H1 (cell line): ENCODE measurements around the gene DACT3. TPM values are rescaled to one million over a fixed set of nuclear protein-coding genes. Genes with fewer than 3 reads are reported as not detected.

Source experiments
- CTCF ChIA-PET: fragments of 300-600 bp; sonication (Branson Sonifier 250); formaldehyde crosslinking; loops from one replicate; lab custom pipeline; 2021; ENCODE audit not compliant: partially characterized antibody; lab: Charles Lee
- POLR2A ChIA-PET: fragments of 300-600 bp; sonication (Branson Sonifier 250); formaldehyde crosslinking; loops from one replicate; lab custom pipeline; 2021; ENCODE audit warnings: inconsistent platforms; ENCODE audit not compliant: partially characterized antibody; lab: Charles Lee
- DNase-seq, 2 experiments: peaks; one replicate each; pipeline versions ENCODE4 v3.0.0 to v3.0.0-alpha.2; 2010 to 2022; ENCODE audit warnings: low spot score in 2 of 2, low read depth in 1 of 2, mixed read lengths in 1 of 2
- FAIRE-seq: peaks from 2 replicates; lab custom pipeline; 2011; peaks lifted over from hg19 to GRCh38; lab: Jason Lieb, UNC
- H2AFZ ChIP-seq: 2 replicates; pipeline ENCODE4 v1.8.1; 2012; ENCODE audit warnings: low read length, inconsistent platforms
- H2AK5ac ChIP-seq: 2 replicates; pipeline ENCODE4 v1.6.1; 2013; ENCODE audit warnings: low read depth, low read length
- H2BK120ac ChIP-seq: replicated peaks from 2 replicates; pipeline ENCODE3; 2013; ENCODE audit warnings: low read depth, low read length, inconsistent platforms
- H2BK12ac ChIP-seq: 2 replicates; pipeline ENCODE4 v1.6.1; 2013; ENCODE audit warnings: low read depth, low read length
- H2BK15ac ChIP-seq: 2 replicates; pipeline ENCODE4 v1.6.1; 2013; ENCODE audit warnings: low read length
- H2BK20ac ChIP-seq: 2 replicates; pipeline ENCODE4 v1.6.1; 2013; ENCODE audit warnings: low read length
- H2BK5ac ChIP-seq: 2 replicates; pipeline ENCODE4 v1.6.1; 2013; ENCODE audit warnings: low read depth, low read length
- H3K14ac ChIP-seq: 2 replicates; pipeline ENCODE4 v1.6.1; 2013; ENCODE audit warnings: inconsistent platforms; ENCODE audit not compliant: insufficient read length
- H3K18ac ChIP-seq: 2 replicates; pipeline ENCODE4 v1.6.1; 2013; ENCODE audit warnings: low read length; ENCODE audit errors: extremely low read depth
- H3K23ac ChIP-seq: 2 replicates; pipeline ENCODE4 v1.6.1; 2013; ENCODE audit warnings: inconsistent platforms; ENCODE audit not compliant: insufficient read length
- H3K23me2 ChIP-seq: 2 replicates; pipeline ENCODE4 v1.6.1; 2013; ENCODE audit warnings: low read depth, low read length
- H3K27ac ChIP-seq: 2 replicates; pipeline ENCODE4 v1.6.1; 2011; ENCODE audit warnings: low read depth, low read length, inconsistent platforms
- H3K27me3 ChIP-seq, 4 experiments: replicated peaks in 1 of 4; 1 replicate in 1 of 4; 2 replicates in 3 of 4; pipeline versions ENCODE4 v1.6.1 to v1.8.1; 2011 to 2013; ENCODE audit warnings: low read length in 3 of 4, mild to moderate bottlenecking in 3 of 4, inconsistent platforms in 2 of 4, mixed read lengths in 2 of 4, moderate library complexity in 1 of 4; ENCODE audit not compliant: control insufficient read depth in 3 of 4, insufficient read depth in 3 of 4; ENCODE audit errors: extremely low read depth in 1 of 4
- H3K36me3 ChIP-seq, 4 experiments: 2 replicates each; pipeline versions ENCODE4 v1.6.1 to v1.8.1; 2011 to 2013; ENCODE audit warnings: mild to moderate bottlenecking in 4 of 4, low read length in 3 of 4, moderate library complexity in 2 of 4, control low read depth in 1 of 4, inconsistent platforms in 1 of 4; ENCODE audit not compliant: insufficient read depth in 4 of 4, control insufficient read depth in 2 of 4
- H3K4ac ChIP-seq: replicated peaks from 2 replicates; pipeline ENCODE3; 2013; ENCODE audit warnings: low read length, low read depth, mixed read lengths, inconsistent platforms; ENCODE audit not compliant: insufficient read length
- H3K4me1 ChIP-seq, 4 experiments: replicated peaks in 1 of 4; 1 replicate in 1 of 4; 2 replicates in 3 of 4; pipeline versions ENCODE4 v1.6.1 to v1.8.1; 2011 to 2013; ENCODE audit warnings: low read length in 3 of 4, inconsistent platforms in 2 of 4, mixed read lengths in 1 of 4; ENCODE audit not compliant: insufficient read depth in 4 of 4, control insufficient read depth in 3 of 4
- H3K4me2 ChIP-seq, 2 experiments: 2 replicates each; pipeline versions ENCODE4 v1.6.1 to v1.8.1; 2011 to 2013; ENCODE audit warnings: low read depth in 2 of 2, low read length in 2 of 2, control low read depth in 1 of 2, inconsistent platforms in 1 of 2, mild to moderate bottlenecking in 1 of 2; ENCODE audit not compliant: insufficient read depth in 1 of 2
- H3K4me3 ChIP-seq, 4 experiments: fragments of 200-600, 300-600 bp in 1 of 4; sonication (generic), shearing (Covaris generic), sonication (Bioruptor Twin) in 1 of 4; 2 replicates each; pipeline versions ENCODE4 v1.5.1 to v1.8.1; 2011 to 2016; ENCODE audit warnings: low read length in 4 of 4, low read depth in 3 of 4, control low read depth in 2 of 4, inconsistent platforms in 2 of 4, mild to moderate bottlenecking in 2 of 4, mixed read lengths in 1 of 4, moderate library complexity in 1 of 4; ENCODE audit not compliant: insufficient read depth in 2 of 4; ENCODE audit errors: extremely low read depth in 1 of 4
- H3K56ac ChIP-seq: replicated peaks from 2 replicates; pipeline ENCODE3; 2013; ENCODE audit warnings: low read depth, mild to moderate bottlenecking, mixed read lengths, low read length, inconsistent platforms; ENCODE audit not compliant: insufficient read length
- H3K79me1 ChIP-seq: 2 replicates; pipeline ENCODE4 v1.6.1; 2013; ENCODE audit warnings: low read depth, low read length, control low read depth
- H3K79me2 ChIP-seq, 2 experiments: 2 replicates each; pipeline versions ENCODE4 v1.6.1 to v1.8.1; 2012 to 2013; ENCODE audit warnings: low read length in 2 of 2, mild to moderate bottlenecking in 2 of 2, inconsistent platforms in 1 of 2; ENCODE audit not compliant: insufficient read depth in 2 of 2, control insufficient read depth in 1 of 2
- H3K9ac ChIP-seq, 4 experiments: replicated peaks in 1 of 4; 1 replicate in 1 of 4; 2 replicates in 3 of 4; pipeline versions ENCODE4 v1.6.1 to v1.8.1; 2011 to 2013; ENCODE audit warnings: low read depth in 3 of 4, low read length in 3 of 4, control low read depth in 2 of 4, mild to moderate bottlenecking in 2 of 4, moderate library complexity in 2 of 4, inconsistent platforms in 1 of 4; ENCODE audit errors: extremely low read depth in 1 of 4
- H3K9me3 ChIP-seq, 2 experiments: 2 replicates each; pipeline versions ENCODE4 v1.6.1 to v1.8.1; 2012 to 2013; ENCODE audit warnings: mild to moderate bottlenecking in 2 of 2, moderate library complexity in 2 of 2, control low read depth in 1 of 2, inconsistent platforms in 1 of 2, low read depth in 1 of 2, low read length in 1 of 2, mixed read lengths in 1 of 2; ENCODE audit not compliant: insufficient read depth in 2 of 2
- H4K20me1 ChIP-seq, 2 experiments: replicated peaks in 1 of 2; 2 replicates each; pipeline versions ENCODE3 to v1.8.1; 2011 to 2013; ENCODE audit warnings: inconsistent platforms in 2 of 2, low read length in 2 of 2, mild to moderate bottlenecking in 1 of 2; ENCODE audit not compliant: insufficient read depth in 2 of 2, control insufficient read depth in 1 of 2
- H4K5ac ChIP-seq: 2 replicates; pipeline ENCODE4 v1.6.1; 2013; ENCODE audit warnings: low read length, low read depth, mixed read lengths, inconsistent platforms; ENCODE audit not compliant: insufficient read length
- H4K8ac ChIP-seq: 2 replicates; pipeline ENCODE4 v1.8.0; 2013; ENCODE audit warnings: mild to moderate bottlenecking, moderate library complexity, low read length, inconsistent platforms; ENCODE audit not compliant: insufficient read depth; ENCODE audit errors: extremely low read depth
- H4K91ac ChIP-seq: replicated peaks from 2 replicates; pipeline ENCODE3; 2013; ENCODE audit warnings: low read length, mixed read lengths, inconsistent platforms; ENCODE audit not compliant: insufficient read length
- BACH1 ChIP-seq: IDR thresholded peaks from 2 replicates; pipeline ENCODE4 v1.6.1; 2012; ENCODE audit warnings: low read length, improper control_type of control experiment
- BRCA1 ChIP-seq: IDR thresholded peaks from 2 replicates; pipeline ENCODE4 v1.6.1; 2012; ENCODE audit warnings: low read depth, low read length, improper control_type of control experiment
- CBX5 ChIP-seq: fragments of 300-800, 300-1000 bp; sonication (generic); IDR thresholded peaks from 2 replicates; pipeline ENCODE4 v1.7.1; 2016; ENCODE audit warnings: antibody characterized with exemption, low read length, low read depth
- CEBPB ChIP-seq: IDR thresholded peaks from 2 replicates; pipeline ENCODE4 v1.6.1; 2012; ENCODE audit warnings: low read depth, low read length
- HDAC6 ChIP-seq: IDR thresholded peaks from one replicate; pipeline ENCODE4 v1.7.1; 2012; ENCODE audit warnings: low read depth, mild to moderate bottlenecking, inconsistent platforms, low read length, moderate library complexity
- POLR2AphosphoS5 ChIP-seq: IDR thresholded peaks from 2 replicates; pipeline ENCODE4 v1.6.1; 2011; ENCODE audit warnings: low read depth, low read length
- RAD21 ChIP-seq, 2 experiments: IDR thresholded peaks in 1 of 2; conservative IDR thresholded peaks in 1 of 2; 2 replicates each; pipeline ENCODE4 v1.6.1; 2011; ENCODE audit warnings: low read depth in 2 of 2, low read length in 2 of 2, improper control_type of control experiment in 1 of 2, inconsistent platforms in 1 of 2, mild to moderate bottlenecking in 1 of 2, moderate library complexity in 1 of 2
- RNF2 ChIP-seq: fragments of 200-900, 300-1000 bp; sonication (generic); IDR thresholded peaks from 2 replicates; pipeline ENCODE4 v1.7.1; 2016; ENCODE audit warnings: borderline replicate concordance, low read depth, mild to moderate bottlenecking, antibody characterized with exemption, low read length; ENCODE audit not compliant: poor library complexity, severe bottlenecking; ENCODE audit errors: missing control alignments
- RXRA ChIP-seq: IDR thresholded peaks from 2 replicates; pipeline ENCODE4 v1.6.1; 2011; ENCODE audit warnings: low read depth, mild to moderate bottlenecking, low read length, moderate library complexity; ENCODE audit not compliant: insufficient read depth
- SP4 ChIP-seq: IDR thresholded peaks from 2 replicates; pipeline ENCODE4 v1.6.1; 2012; ENCODE audit warnings: low read length, inconsistent platforms
- YY1 ChIP-seq: IDR thresholded peaks from 2 replicates; pipeline ENCODE4 v1.6.1; 2011; ENCODE audit warnings: low read depth, mild to moderate bottlenecking, low read length
- WGBS, 2 experiments: shearing (Covaris generic) in 1 of 2; methylation state at CpG; one replicate each; pipeline versions ENCODE4 v1.1.6 to v1.1.7; 2013 to 2015; ENCODE audit warnings: low lambda C conversion rate in 2 of 2, mixed read lengths in 2 of 2, inconsistent platforms in 1 of 2, low coverage in 1 of 2, missing lambda C conversion rate in 1 of 2; ENCODE audit not compliant: insufficient replicate concordance in 2 of 2, insufficient coverage in 1 of 2, insufficient read length in 1 of 2; ENCODE audit errors: extremely low coverage in 1 of 2, missing lambda C conversion rate in 1 of 2; 5-methylcytosine and 5-hydroxymethylcytosine counted together
- polyA plus RNA-seq, 7 experiments: library from polyadenylated mRNA; depleted of rRNA in 3 of 7; stranded (reverse) in 5 of 7; unstranded in 2 of 7; fragments of >200 nt in 5 of 7; fragments of 200-250 nt in 2 of 7; gene quantifications; 1 replicate in 5 of 7; 2 replicates in 1 of 7; 4 replicates in 1 of 7; pipeline versions ENCODE4 v1.2.1 to v1.2.3, GENCODE V29; 2011 to 2013; ENCODE audit warnings: missing spikeins in 2 of 7, mixed read lengths in 2 of 7
- total RNA-seq: library from RNA; stranded (reverse); fragmentation: NEBNext Ultra II Directional; extraction: Animal tissue kit (Norgen Biotek cat#: 25700); gene quantifications from 2 replicates; pipeline ENCODE4 v1.2.1, GENCODE V29; 2021
- TF ChIP-seq, protein P1 (sequence below): IDR thresholded peaks from 2 replicates; pipeline ENCODE4 v1.6.1; 2011; ENCODE audit warnings: low read length, improper control_type of control experiment
- TF ChIP-seq, protein P2 (sequence below): IDR thresholded peaks from 2 replicates; pipeline ENCODE4 v1.6.1; 2011; ENCODE audit warnings: low read depth, mild to moderate bottlenecking, low read length; ENCODE audit not compliant: insufficient read depth

Gene DACT3
- total and polyA plus RNA-seq, 2 of the 8 experiments (the other 6 are each of a cell fraction or from before 2014, with no cell fraction given), result 1.8 to 2.0 TPM

DNA sequence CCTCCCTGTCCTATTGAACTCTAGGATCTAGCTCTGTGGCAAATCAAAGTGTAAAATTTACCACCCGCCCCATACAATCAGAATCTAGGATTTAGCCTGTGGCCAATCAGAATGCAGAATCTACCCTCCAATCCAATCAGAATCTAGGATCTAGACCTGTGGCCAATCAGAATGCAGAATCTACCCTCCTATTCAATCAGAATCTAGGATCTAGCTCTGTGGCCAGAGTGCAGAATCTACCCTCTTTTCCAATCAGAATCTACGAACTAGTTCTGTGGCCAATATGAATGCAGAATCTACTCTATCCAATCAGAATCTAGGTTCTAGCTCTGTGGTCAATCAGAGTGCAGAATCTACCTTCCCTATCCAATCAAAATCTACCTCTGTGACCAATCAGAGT, 30.1 kb upstream of the DACT3 start:
- CTCF ChIA-PET, result interaction anchor here (0.7 to 2.3 kb wide), 5 partner anchors 13 to 54 kb away, joined by 3 to 9 read pairs (median 4); no protein-coding TSS in a partner anchor
- no peak for FAIRE-seq
- TF ChIP-seq SP4, result no peak
- TF ChIP-seq RXRA, result no peak
- TF ChIP-seq RNF2, result no peak
- TF ChIP-seq, protein P1, sequence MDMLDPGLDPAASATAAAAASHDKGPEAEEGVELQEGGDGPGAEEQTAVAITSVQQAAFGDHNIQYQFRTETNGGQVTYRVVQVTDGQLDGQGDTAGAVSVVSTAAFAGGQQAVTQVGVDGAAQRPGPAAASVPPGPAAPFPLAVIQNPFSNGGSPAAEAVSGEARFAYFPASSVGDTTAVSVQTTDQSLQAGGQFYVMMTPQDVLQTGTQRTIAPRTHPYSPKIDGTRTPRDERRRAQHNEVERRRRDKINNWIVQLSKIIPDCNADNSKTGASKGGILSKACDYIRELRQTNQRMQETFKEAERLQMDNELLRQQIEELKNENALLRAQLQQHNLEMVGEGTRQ, result no peak
- no peak for TF ChIP-seq HDAC6
- TF ChIP-seq BACH1, result no peak
- TF ChIP-seq POLR2AphosphoS5, result no peak
- no peak for TF ChIP-seq CBX5
- TF ChIP-seq, protein P2, sequence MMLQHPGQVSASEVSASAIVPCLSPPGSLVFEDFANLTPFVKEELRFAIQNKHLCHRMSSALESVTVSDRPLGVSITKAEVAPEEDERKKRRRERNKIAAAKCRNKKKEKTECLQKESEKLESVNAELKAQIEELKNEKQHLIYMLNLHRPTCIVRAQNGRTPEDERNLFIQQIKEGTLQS, result no peak
- TF ChIP-seq BRCA1, result no peak
- TF ChIP-seq YY1, result no peak
- no peak for TF ChIP-seq RAD21 (IDR thresholded peaks at IDR 0.05 in 1 of 2, conservative IDR thresholded peaks at IDR 0.05 in 1 of 2; ENCODE audit: low read depth in 2 of 2, low read length in 2 of 2)
- no peak for TF ChIP-seq CEBPB

More for the DNA sequence above, 30.1 kb upstream of the DACT3 start:
- Histone ChIP-seq H3K27me3 (no peaks in the 10 kb centered on the region), H2AK5ac (no peak overlapping the region), H3K14ac (no peak overlapping the region), H3K79me2 (no peaks in the 10 kb centered on the region), H3K9me3 (no peaks in the 10 kb centered on the region), H3K4me1 (no peaks in the 10 kb centered on the region), H3K9ac (no peak overlapping the region), H2BK120ac (no peak overlapping the region), H4K5ac (no peak overlapping the region), H2BK20ac (no peak overlapping the region), H2BK5ac (no peak overlapping the region), H3K23ac (no peak overlapping the region), H3K18ac (no peak overlapping the region), H3K27ac (no peak overlapping the region), H2AFZ (no peak overlapping the region), H4K91ac (no peak overlapping the region), H4K8ac (no peak overlapping the region), H2BK15ac (no peak overlapping the region), H3K23me2 (no peaks in the 10 kb centered on the region), H3K79me1 (peaks cover 2% of the 10 kb centered on the region), H4K20me1 (peaks cover 4% of the 10 kb centered on the region in 2 experiments), H2BK12ac (no peak overlapping the region), H3K4me3 (no peak overlapping the region), H3K4me2 (no peak overlapping the region), H3K56ac (no peak overlapping the region), H3K4ac (no peak overlapping the region), H3K36me3 (peaks cover 41 to 83% (median 67%) of the 10 kb centered on the region in 4 experiments)
- WGBS, 2 experiments, result 46% methylated on average over 2 of the region's 2 CpGs; no CpG with 5 or more reads in 1 of the 2 experiments
- POLR2A ChIA-PET, result interaction anchor here (0.6 to 1.2 kb wide), 2 partner anchors 11 to 47 kb away, joined by 3 to 6 read pairs; no protein-coding TSS in a partner anchor
- DNase-seq, result no peak
